Right cardiac atrium (tissue), 5 donors: ENCODE results near the gene PEX6. TPM values are rescaled to one million over a fixed set of nuclear protein-coding genes. Genes with fewer than 3 reads are reported as not detected.

ENCODE experiments used
- ATAC-seq, 2 donors: fragments of 200-7000 bp; cut with Tn5 transposase; one replicate each; pipeline versions ENCODE4 v1.8.0 to v1.9.1; 2020; ENCODE audit warnings: moderate library complexity in 2 of 2, mild to moderate bottlenecking in 1 of 2
- DNase-seq, 3 donors: peaks; one replicate each; pipeline ENCODE4 v3.0.0-alpha.2; 2020
- H3K27ac ChIP-seq: one replicate; pipeline ENCODE4 v1.5.1; 2013; ENCODE audit warnings: mild to moderate bottlenecking, low read length, control low read depth, moderate library complexity
- H3K27me3 ChIP-seq: one replicate; pipeline ENCODE4 v1.6.1; 2013; ENCODE audit not compliant: control insufficient read depth, insufficient read depth
- H3K4me1 ChIP-seq: one replicate; pipeline ENCODE4 v1.6.1; 2013; ENCODE audit warnings: low read length; ENCODE audit not compliant: control insufficient read depth, insufficient read depth
- H3K4me3 ChIP-seq: one replicate; pipeline ENCODE4 v1.5.1; 2013; ENCODE audit warnings: low read length, control low read depth
- H3K9me3 ChIP-seq: one replicate; pipeline ENCODE4 v1.6.1; 2013; ENCODE audit warnings: low read length; ENCODE audit not compliant: control insufficient read depth
- WGBS: extraction: QIAGEN DNeasy Blood & Tissue Kit; methylation state at CpG from one replicate; pipeline ENCODE4 v1.1.7; 2013; 5-methylcytosine and 5-hydroxymethylcytosine counted together
- intact Hi-C, 4 donors: fragments of 100-400 bp; cut with DNase I; formaldehyde crosslinking; loops; one replicate each; pipeline versions ENCODE4 v1.11.0 to v1.14.0; 2022 to 2023
- long read RNA-seq, 4 donors: library from polyadenylated mRNA; unstranded; transcript quantifications; one replicate each; pipeline ENCODE4 v2.0.0, GENCODE V29; 2020 to 2021
- polyA plus RNA-seq: library from polyadenylated mRNA; stranded (reverse); fragments of 200-250 nt; gene quantifications from one replicate; pipeline ENCODE4 v1.2.3, GENCODE V29; 2013
- total RNA-seq, 4 donors: library from RNA; stranded (reverse); fragmentation: NEBNext Ultra II Directional; extraction: Animal tissue kit (Norgen Biotek cat#: 25700); gene quantifications; one replicate each; pipeline ENCODE4 v1.2.1, GENCODE V29; 2021
- donor health status: healthy with polysubstance abuse.
- donor health status: DM: no; HTN: yes; CAD: no.
- donor health status: DM: no; HTN: no; CAD: no.
- donor health status: DM: no; HTN: yes; CAD: no; lungs with severe emphysema.
- donor health status: DM: yes; HTN: yes; CAD: no.

The PEX6 gene
- total RNA-seq: 10 to 100 TPM; 17.9 to 30.8 (median 21.2) TPM
- polyA plus RNA-seq: 16.1 TPM
- long read RNA-seq, donor 1, transcript PEX6-202 (17 exons, 3,478 nt): major isoform, 68 of 91 reads
- long read RNA-seq, donor 1, partial matches to known transcripts: 8 of 91 reads
- long read RNA-seq, donor 1, other reads (novel, unspliced or antisense): 15 of 91 reads
- long read RNA-seq, donor 2, transcript PEX6-202 (17 exons, 3,478 nt): major isoform, 116 of 136 reads
- long read RNA-seq, donor 2, partial matches to known transcripts: 4 of 136 reads
- long read RNA-seq, donor 2, other reads (novel, unspliced or antisense): 16 of 136 reads
- long read RNA-seq, donor 3, partial matches to known transcripts: 20 of 26 reads
- long read RNA-seq, donor 3, other reads (novel, unspliced or antisense): 4 of 26 reads
- long read RNA-seq, donor 4, transcript PEX6-202 (17 exons, 3,478 nt): major isoform, 30 of 38 reads
- long read RNA-seq, donor 4, partial matches to known transcripts: 1 of 38 reads
- long read RNA-seq, donor 4, other reads (novel, unspliced or antisense): 7 of 38 reads

GRCh38 chr6:42978839-42979522, at the start of gene PEX6:
Gene PEX6, minus strand, starts transcription at chr6:42979181. Its CDS starts 31 bp downstream, at chr6:42979150.
- ATAC-seq: peak; percentile 96 to 97
- H3K4me1 ChIP-seq: peaks cover 3% of the 10 kb centered on the region

GRCh38 chr6:43026365-43026764, 47.4 kb upstream of the PEX6 start:
- H3K27ac ChIP-seq: no peak overlapping the region
- DNase-seq (no peak), ATAC-seq (no peak)
- 90% methylated on average over 5 of the region's 5 CpGs for WGBS
- H3K4me3 ChIP-seq: no peak overlapping the region
- H3K4me1 ChIP-seq: no peaks in the 10 kb centered on the region
- H3K9me3 ChIP-seq: no peaks in the 10 kb centered on the region
- no peaks in the 10 kb centered on the region for H3K27me3 ChIP-seq
- intact Hi-C loops: no loop called here

More at GRCh38 chr6:42978839-42979522, at the start of gene PEX6:
- Histone ChIP-seq H3K9me3 (no peaks in the 10 kb centered on the region), H3K27ac (peak within 1 kb of the TSS; percentile 55), H3K27me3 (no peaks in the 10 kb centered on the region), H3K4me3 (peak within 1 kb of the TSS; percentile 65)
- peak; percentile 94 to 97 (median 96) for DNase-seq
- under 1% methylated on average over 59 of the region's 59 CpGs for whole genome bisulfite sequencing
- intact Hi-C loops: no loop called here

GRCh38 chr6:43024436-43024835, 45.5 kb upstream of the PEX6 start:
- H3K27me3 ChIP-seq: no peaks in the 10 kb centered on the region
- DNase-seq (no peak), ATAC-seq (no peak)
- peaks cover 3% of the 10 kb centered on the region for H3K4me1 ChIP-seq
- H3K4me3 ChIP-seq: no peak overlapping the region
- intact Hi-C loops: no loop called here
- WGBS: 78% methylated on average over 2 of the region's 2 CpGs
- no peak overlapping the region for H3K27ac ChIP-seq
- no peaks in the 10 kb centered on the region for H3K9me3 ChIP-seq

GRCh38 chr6:43021270-43022047, 42.5 kb upstream of the PEX6 start, which contains the start of gene RRP36:
Gene RRP36, plus strand, starts transcription at chr6:43021623. Its CDS starts 32 bp downstream, at chr6:43021655.
- DNase-seq: peak; percentile 87 to 95 (median 93)
- Histone ChIP-seq H3K4me1 (peaks cover 3% of the 10 kb centered on the region), H3K9me3 (no peaks in the 10 kb centered on the region), H3K27ac (peak within 1 kb of the TSS; percentile 62), H3K4me3 (peak within 1 kb of the TSS; percentile 82), H3K27me3 (no peaks in the 10 kb centered on the region)
- ATAC-seq: peak; percentile 85 to 89
- WGBS: under 1% methylated on average over 56 of the region's 56 CpGs
- intact Hi-C loops: no loop called here

- H3K9me3 ChIP-seq: no peaks in the 10 kb centered on the region
Observed at GRCh38 chr6:43020847-43021246, 41.9 kb upstream of the PEX6 start.

GRCh38 chr6:43020052-43020705, 41.2 kb upstream of the PEX6 start:
- Histone ChIP-seq H3K4me3 (no peak overlapping the region), H3K27me3 (no peaks in the 10 kb centered on the region), H3K9me3 (no peaks in the 10 kb centered on the region), H3K4me1 (peaks cover 3% of the 10 kb centered on the region), H3K27ac (no peak overlapping the region)
- intact Hi-C loops: no loop called here
- WGBS: 94% methylated on average over 3 of the region's 3 CpGs
- DNase-seq (no peak), ATAC-seq (no peak)

More at GRCh38 chr6:43020847-43021246, 41.9 kb upstream of the PEX6 start:
- H3K4me3 ChIP-seq: peak overlapping the region; percentile 82
- DNase-seq (peak in 1 of 3 donors; percentile 51), ATAC-seq (peak; percentile 9 to 11)
- H3K4me1 ChIP-seq: peaks cover 3% of the 10 kb centered on the region
- H3K27me3 ChIP-seq: no peaks in the 10 kb centered on the region
- 48% methylated on average over 5 of the region's 5 CpGs for WGBS
- peak overlapping the region; percentile 62 for H3K27ac ChIP-seq
- intact Hi-C loops: no loop called here

- WGBS: 91% methylated on average over 2 of the region's 2 CpGs
- DNase-seq (no peak), ATAC-seq (no peak)
- no peaks in the 10 kb centered on the region for H3K9me3 ChIP-seq
- no peak overlapping the region for H3K4me3 ChIP-seq
- peaks cover 3% of the 10 kb centered on the region for H3K4me1 ChIP-seq
- H3K27me3 ChIP-seq: no peaks in the 10 kb centered on the region
- intact Hi-C loops: loop anchor here in 1 of 4 donors (5.0 kb wide), 1 partner anchor 33 kb away; the partner anchor contains the start of gene CUL7
- no peak overlapping the region for H3K27ac ChIP-seq
Observed at GRCh38 chr6:43019152-43019551, 40.2 kb upstream of the PEX6 start.

GRCh38 chr6:43016943-43017334, 38.0 kb upstream of the PEX6 start:
- intact Hi-C loops: loop anchor here in 1 of 4 donors (5.0 kb wide), 1 partner anchor 35 kb away; the partner anchor contains the start of gene CUL7
- H3K4me1 ChIP-seq: peaks cover 6% of the 10 kb centered on the region
- 69% methylated on average over 12 of the region's 12 CpGs for WGBS
- H3K9me3 ChIP-seq: no peaks in the 10 kb centered on the region
- no peak overlapping the region for H3K4me3 ChIP-seq
- H3K27ac ChIP-seq: peak overlapping the region; percentile 46
- peak in 2 of 3 donors; percentile 71 to 72 for DNase-seq
- no peaks in the 10 kb centered on the region for H3K27me3 ChIP-seq
- ATAC-seq: no peak

GRCh38 chr6:43016176-43016942, 37.4 kb upstream of the PEX6 start:
- 63% methylated on average over 7 of the region's 7 CpGs for WGBS
- Histone ChIP-seq H3K27ac (peak overlapping the region; percentile 46), H3K9me3 (no peaks in the 10 kb centered on the region), H3K4me1 (peaks cover 6% of the 10 kb centered on the region), H3K27me3 (no peaks in the 10 kb centered on the region), H3K4me3 (no peak overlapping the region)
- DNase-seq (peak in 1 of 3 donors; percentile 25), ATAC-seq (no peak)
- intact Hi-C loops: loop anchor here in 1 of 4 donors (5.0 kb wide), 1 partner anchor 36 kb away; the partner anchor contains the start of gene CUL7
